SK-N-SH treated with all-trans-retinoic acid at 6 μM for 48 hours (cell line): Measurements from ENCODE around the gene MAP3K20.
"Not testable (repeated sequence)": the region's sequence is repeated elsewhere in the genome, so short reads cannot be mapped to it uniquely, and the experiment has no call there.

ENCODE experiments used
- ATAC-seq: fragments of 200-7000 bp; cut with Tn5 transposase; 3 replicates; pipeline ENCODE4 v1.9.1; 2020; ENCODE audit warnings: mild to moderate bottlenecking, moderate library complexity
- ARNTL ChIP-seq: fragments of 450-650 bp; formaldehyde crosslinking; IDR thresholded peaks from 2 replicates; pipeline ENCODE4 v1.5.0; 2020; ENCODE audit warnings: low read depth, mild to moderate bottlenecking, moderate library complexity, borderline replicate concordance
- BACH2 ChIP-seq: fragments of 250-450 bp; sonication (Bioruptor Pico); IDR thresholded peaks from 2 replicates; pipeline ENCODE4 v1.9.0; 2021; ENCODE audit warnings: mild to moderate bottlenecking, borderline replicate concordance
- CREB5 ChIP-seq: fragments of 250-450 bp; sonication (Bioruptor Pico); IDR thresholded peaks from 2 replicates; pipeline ENCODE4 v1.5.1; 2020; ENCODE audit warnings: low read depth, mild to moderate bottlenecking, moderate library complexity
- CSRNP3 ChIP-seq: fragments of 250-450 bp; sonication (Bioruptor Pico); IDR thresholded peaks from 2 replicates; pipeline ENCODE4 v1.5.1; 2021; ENCODE audit warnings: mild to moderate bottlenecking, moderate library complexity
- ESRRG ChIP-seq: fragments of 250-450 bp; sonication (Bioruptor Pico); IDR thresholded peaks from 2 replicates; pipeline ENCODE4 v1.6.1; 2021; ENCODE audit warnings: mild to moderate bottlenecking
- ISL1 ChIP-seq: fragments of 250-450 bp; sonication (Bioruptor Pico); IDR thresholded peaks from 2 replicates; pipeline ENCODE4 v2.1.2; 2022; ENCODE audit warnings: mild to moderate bottlenecking, moderate library complexity
- OSR1 ChIP-seq: fragments of 250-450 bp; sonication (Bioruptor Pico); IDR thresholded peaks from 2 replicates; pipeline ENCODE4 v1.8.0; 2022; ENCODE audit warnings: moderate library complexity, mild to moderate bottlenecking, inconsistent platforms
- POU6F1 ChIP-seq: fragments of 250-450 bp; sonication (Bioruptor Pico); IDR thresholded peaks from 2 replicates; pipeline ENCODE4 v1.8.0; 2021; ENCODE audit warnings: low read depth, mild to moderate bottlenecking, moderate library complexity, borderline replicate concordance
- PPARA ChIP-seq: fragments of 250-450 bp; sonication (Bioruptor Pico); IDR thresholded peaks from 2 replicates; pipeline ENCODE4 v1.5.0; 2020; ENCODE audit warnings: mild to moderate bottlenecking, borderline replicate concordance
- RARB ChIP-seq: fragments of 250-450 bp; sonication (Bioruptor Pico); IDR thresholded peaks from 2 replicates; pipeline ENCODE4 v1.8.0; 2021; ENCODE audit warnings: mild to moderate bottlenecking, moderate library complexity
- SNAI2 ChIP-seq: fragments of 250-450 bp; sonication (Bioruptor Pico); IDR thresholded peaks from 2 replicates; pipeline ENCODE4 v1.5.0; 2020; ENCODE audit warnings: mild to moderate bottlenecking, moderate library complexity
- TCF4 ChIP-seq: fragments of 250-450 bp; sonication (Bioruptor Pico); IDR thresholded peaks from 2 replicates; pipeline ENCODE4 v1.8.0; 2021; ENCODE audit warnings: mild to moderate bottlenecking, moderate library complexity, borderline replicate concordance
- TOX ChIP-seq: fragments of 250-450 bp; sonication (Bioruptor Pico); IDR thresholded peaks from 2 replicates; pipeline ENCODE4 v1.8.0; 2021; ENCODE audit warnings: mild to moderate bottlenecking, moderate library complexity, borderline replicate concordance
- TSHZ2 ChIP-seq: fragments of 250-450 bp; sonication (Bioruptor Pico); IDR thresholded peaks from 2 replicates; pipeline ENCODE4 v1.5.0; 2020; ENCODE audit warnings: mild to moderate bottlenecking, moderate library complexity
- ZC3H10 ChIP-seq: fragments of 250-450 bp; sonication (Bioruptor Pico); IDR thresholded peaks from 2 replicates; pipeline ENCODE4 v1.5.1; 2021; ENCODE audit warnings: mild to moderate bottlenecking, moderate library complexity
- ZFP3 ChIP-seq: fragments of 250-450 bp; sonication (Bioruptor Pico); IDR thresholded peaks from 2 replicates; pipeline ENCODE4 v1.5.0; 2020; ENCODE audit warnings: mild to moderate bottlenecking, moderate library complexity
- ZFP30 ChIP-seq: fragments of 450-650 bp; formaldehyde crosslinking; IDR thresholded peaks from 2 replicates; pipeline ENCODE4 v1.5.0; 2022; ENCODE audit warnings: mild to moderate bottlenecking, moderate library complexity
- ZNF565 ChIP-seq: fragments of 450-650 bp; formaldehyde crosslinking; conservative IDR thresholded peaks from 2 replicates; pipeline ENCODE4 v1.5.0; 2020; ENCODE audit warnings: low read depth, mild to moderate bottlenecking, moderate library complexity
- ZNF70 ChIP-seq: fragments of 450-650 bp; formaldehyde crosslinking; IDR thresholded peaks from 2 replicates; pipeline ENCODE4 v1.5.0; 2020; ENCODE audit warnings: mild to moderate bottlenecking, moderate library complexity

Gene MAP3K20

GRCh38 chr2:173037245-173038120 is 38.2 kb upstream of the MAP3K20 start:
- ATAC-seq, result no peak
- no peak for TF ChIP-seq BACH2
- TF ChIP-seq SNAI2 (CRISPR knock-in tag), result no peak
- no peak for TF ChIP-seq ZNF70
- no peak for TF ChIP-seq ESRRG (CRISPR knock-in tag)
- no peak for TF ChIP-seq OSR1
- no peak for TF ChIP-seq TOX (CRISPR knock-in tag)

- ATAC-seq, result not testable (repeated sequence)
Measured at GRCh38 chr2:173038257-173038656, 37.4 kb upstream of the MAP3K20 start.

- ATAC-seq, result no peak
- TF ChIP-seq ISL1 (CRISPR knock-in tag) (no peak), ZFP3 (no peak), OSR1 (no peak), PPARA (CRISPR knock-in tag) (no peak), RARB (CRISPR knock-in tag) (no peak), ESRRG (CRISPR knock-in tag) (no peak), BACH2 (no peak), CREB5 (no peak), POU6F1 (CRISPR knock-in tag) (no peak), ZFP30 (CRISPR knock-in tag) (no peak), ZNF565 (no peak), CSRNP3 (no peak), ZNF70 (no peak), TCF4 (CRISPR knock-in tag) (no peak), SNAI2 (CRISPR knock-in tag) (no peak), ARNTL (no peak), ZC3H10 (CRISPR knock-in tag) (no peak), TSHZ2 (no peak), TOX (CRISPR knock-in tag) (no peak)
- TF ChIP-seq, all 23 proteins: peak for 0
Measured at GRCh38 chr2:173040729-173041128, 34.9 kb upstream of the MAP3K20 start.

- TF ChIP-seq CSRNP3, result no peak
- TF ChIP-seq, all 23 proteins: peak for 0
- ATAC-seq, result no peak
Measured at GRCh38 chr2:173043476-173043875, 32.2 kb upstream of the MAP3K20 start.
